Erythroblast (primary cell): ENCODE data around the gene KCNJ1.

Experiments used
- DNase-seq, 2 experiments: peaks; one replicate each; lab custom pipeline; 2025; lab: John Stamatoyannopoulos, UW
- GATA1 ChIP-seq: IDR thresholded peaks from 2 replicates; pipeline ENCODE4 v1.6.1; 2011; ENCODE audit warnings: low read depth, mild to moderate bottlenecking, control low read depth, low read length, moderate library complexity
- POLR2A ChIP-seq: IDR thresholded peaks from 2 replicates; pipeline ENCODE4 v1.6.1; 2011; ENCODE audit warnings: mild to moderate bottlenecking, low read length

Gene KCNJ1

DNA sequence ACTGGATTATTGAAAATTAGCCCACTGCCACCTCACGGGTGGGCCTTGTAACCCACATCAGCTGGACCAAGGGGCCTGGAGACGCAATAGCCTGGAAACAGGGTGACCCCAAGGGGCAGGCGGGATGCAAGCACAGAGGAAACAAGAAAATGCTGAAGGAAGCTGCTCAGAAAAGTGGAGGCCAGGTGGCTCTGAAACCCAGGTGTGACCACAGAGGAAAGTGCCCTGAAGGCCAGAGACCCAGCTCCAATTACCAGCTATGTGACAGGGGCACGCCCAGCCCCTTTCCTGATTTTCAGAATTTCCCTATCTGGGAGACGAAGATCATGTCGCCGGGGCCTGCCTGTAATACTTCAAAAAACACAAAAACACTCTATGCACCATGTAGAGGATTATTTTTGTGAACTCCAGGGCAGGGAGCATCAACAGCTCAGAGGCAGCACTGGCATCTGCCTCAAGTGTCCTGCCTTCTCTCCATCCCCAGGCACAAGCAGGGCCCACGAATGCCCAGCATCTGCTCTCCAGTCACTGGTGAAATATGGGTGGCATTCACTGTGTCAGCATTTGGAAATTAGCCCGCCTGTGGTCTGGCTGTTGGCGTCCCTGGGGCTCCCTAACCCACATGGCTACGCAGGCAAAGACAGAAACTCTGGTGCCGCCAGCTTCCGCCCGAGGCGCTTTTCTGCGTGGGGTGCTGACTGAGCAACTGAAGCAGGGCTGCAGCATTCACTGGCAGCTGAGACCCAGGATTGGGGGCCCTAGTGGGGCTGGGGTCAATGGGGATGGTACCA is 6.3 kb downstream of the KCNJ1 start:
- no peak for DNase-seq

DNA sequence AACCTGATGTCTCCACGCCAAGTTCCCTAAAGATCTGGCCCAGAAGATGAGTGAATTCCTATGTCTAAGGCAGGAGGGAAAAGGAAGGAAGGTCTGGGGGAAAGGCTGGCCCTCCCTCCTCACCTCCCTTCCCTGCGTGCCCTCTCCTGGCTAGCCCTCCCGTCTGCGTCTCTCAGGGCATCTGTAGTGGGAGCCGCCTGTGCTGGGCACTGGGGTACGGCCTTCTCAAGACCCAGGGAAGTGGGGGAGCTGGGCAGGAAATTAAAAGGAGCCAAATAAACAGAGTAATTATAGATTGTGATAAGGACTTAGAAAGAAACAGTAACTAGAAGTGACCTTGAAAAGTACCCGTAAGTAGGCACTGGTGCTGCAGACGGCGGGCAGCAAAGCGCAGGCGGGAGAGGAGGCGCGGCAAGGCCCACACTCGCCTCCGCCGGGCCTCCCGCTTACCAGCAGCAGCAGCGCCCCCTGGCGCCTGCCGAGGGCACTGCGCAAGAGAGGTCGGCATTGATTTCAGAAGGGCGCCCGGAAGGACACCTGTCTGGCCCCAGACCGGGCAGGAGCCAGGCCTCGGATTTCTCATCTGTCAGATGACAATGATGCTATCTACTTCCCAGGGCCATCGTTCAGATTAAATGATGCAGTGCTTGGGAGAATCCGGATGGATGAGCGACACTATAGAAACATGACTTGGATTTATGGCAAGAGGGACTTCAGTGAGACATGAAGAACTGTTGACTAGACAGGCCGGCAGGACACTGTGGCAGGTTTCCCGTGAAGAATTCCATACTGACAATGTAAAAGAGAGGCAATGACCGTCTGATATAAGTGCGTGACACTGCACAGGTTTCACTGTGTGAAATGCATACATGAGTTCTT is 7.3 kb downstream of the KCNJ1 start:
- TF ChIP-seq GATA1 = no peak
- TF ChIP-seq POLR2A = no peak
- peak; percentile 61 to 71 for DNase-seq

More for the DNA sequence above, 6.3 kb downstream of the KCNJ1 start:
- TF ChIP-seq POLR2A = no peak
- no peak for TF ChIP-seq GATA1

DNA sequence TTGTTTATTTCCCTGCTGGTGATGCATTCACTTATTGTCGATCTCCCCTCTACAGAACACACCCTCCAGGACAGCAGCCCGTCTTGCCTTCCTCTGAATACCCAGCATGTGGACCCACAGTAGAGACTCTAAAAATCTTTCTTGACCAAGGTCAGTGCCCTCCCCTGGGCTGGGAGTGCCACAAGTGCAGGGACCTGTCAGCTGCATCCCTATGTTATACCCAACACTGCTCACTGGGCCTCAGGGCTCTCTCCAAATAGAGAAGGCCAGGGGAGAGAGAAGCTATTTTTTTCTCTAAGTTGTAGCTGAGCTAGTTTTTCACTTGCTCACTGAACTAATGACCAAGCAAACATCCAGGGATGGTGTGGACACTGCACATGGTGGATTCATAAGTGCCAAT is 9.8 kb downstream of the KCNJ1 start:
- no peak for DNase-seq

DNA sequence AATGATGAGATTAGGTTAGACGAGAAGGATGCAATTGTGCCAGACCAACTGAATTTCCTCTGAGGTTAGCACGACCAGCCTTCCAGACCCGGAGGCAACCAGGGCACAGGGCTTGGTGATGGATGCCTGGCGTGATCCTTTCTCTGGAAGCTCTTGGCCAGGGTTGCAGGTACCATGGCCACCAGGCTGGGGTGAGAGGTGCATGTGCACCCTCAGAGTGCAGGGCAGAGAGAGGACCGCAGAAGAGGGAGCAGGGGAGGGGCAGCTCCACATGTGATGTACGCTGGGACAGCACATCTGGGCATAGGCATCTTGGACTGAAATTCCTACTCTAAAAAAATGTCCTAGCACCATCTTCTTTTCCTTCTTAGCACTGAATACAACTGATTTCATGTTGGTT is 10.9 kb downstream of the KCNJ1 start:
- DNase-seq = no peak
- TF ChIP-seq POLR2A = no peak
- TF ChIP-seq GATA1 = no peak

More for the DNA sequence above, 9.8 kb downstream of the KCNJ1 start:
- TF ChIP-seq GATA1 = no peak
- no peak for TF ChIP-seq POLR2A

DNA sequence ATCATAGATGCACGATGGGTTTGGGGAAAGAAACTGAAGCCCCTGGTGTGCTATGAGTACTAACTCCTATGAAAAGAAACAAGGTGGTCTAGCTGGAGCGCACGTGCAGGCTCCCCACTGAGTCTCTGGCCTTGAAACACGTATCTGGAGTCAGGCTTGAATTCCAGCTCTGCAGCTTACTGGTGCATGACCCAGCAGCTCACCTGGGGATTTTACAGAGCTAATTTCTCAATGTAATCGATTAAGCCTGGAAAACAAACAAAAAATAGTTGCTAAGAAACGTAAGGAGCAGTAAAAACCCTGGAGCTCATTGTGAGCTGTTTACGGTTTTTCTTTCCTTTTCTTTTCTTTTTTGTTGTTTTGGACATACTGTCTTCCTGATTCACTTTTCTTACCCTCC is 12.3 kb downstream of the KCNJ1 start:
- TF ChIP-seq GATA1 (no peak), POLR2A (no peak)
- no peak for DNase-seq

DNA sequence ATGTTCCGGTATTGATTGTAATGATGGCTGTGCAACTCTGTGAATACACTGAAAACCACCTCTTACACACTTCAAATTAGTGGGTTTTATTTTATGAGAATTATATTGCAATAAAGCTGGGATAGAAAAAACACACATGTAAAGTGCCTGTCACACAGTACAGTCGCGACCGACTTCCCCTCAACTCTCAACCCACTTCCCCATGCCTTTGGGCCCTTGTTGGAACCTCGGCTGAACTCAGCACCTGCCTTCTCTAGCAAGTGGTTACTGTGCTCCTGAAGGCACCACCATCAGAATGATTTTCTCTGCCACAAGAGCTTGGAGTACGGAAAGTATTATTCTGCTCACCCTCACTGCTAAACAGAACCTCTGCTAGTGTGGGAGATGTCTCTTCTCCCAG is 13.5 kb downstream of the KCNJ1 start:
- no peak for DNase-seq
- TF ChIP-seq POLR2A (no peak), GATA1 (no peak)

DNA sequence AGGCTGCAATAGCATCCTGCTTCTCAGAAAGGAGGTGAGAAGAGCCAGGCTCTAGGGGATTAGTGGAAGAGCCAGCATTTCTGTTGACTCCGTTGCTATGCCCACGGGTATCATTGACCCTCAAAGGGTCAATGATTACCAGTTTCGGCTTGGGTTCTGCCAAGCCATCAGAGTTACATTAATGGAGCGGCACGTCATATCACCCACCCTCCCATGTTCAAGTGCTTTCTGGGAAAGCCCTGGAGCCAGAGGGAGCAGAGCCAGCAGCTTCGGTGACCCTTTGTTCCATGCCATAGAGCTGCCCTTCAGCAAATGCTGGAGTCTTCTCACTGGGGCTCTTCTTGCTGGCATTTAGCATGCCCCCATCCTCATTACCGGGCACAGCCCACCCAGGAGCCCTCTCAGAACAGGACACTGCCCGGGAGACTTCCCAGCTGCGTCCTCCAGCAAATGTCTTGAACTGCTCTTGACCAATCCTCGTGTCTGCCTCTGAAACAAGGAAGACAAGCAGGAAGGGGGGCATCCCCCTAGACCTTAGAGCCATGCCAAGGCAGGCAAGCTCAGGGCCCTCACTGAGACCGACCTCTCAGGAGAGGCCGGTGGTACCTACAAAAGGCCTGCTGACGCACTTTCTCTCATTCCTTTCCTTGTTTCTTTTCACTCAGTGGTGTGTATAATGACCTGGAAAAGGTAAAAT is 14.6 kb downstream of the KCNJ1 start:
- TF ChIP-seq POLR2A = no peak
- no peak for TF ChIP-seq GATA1
- DNase-seq = no peak

DNA sequence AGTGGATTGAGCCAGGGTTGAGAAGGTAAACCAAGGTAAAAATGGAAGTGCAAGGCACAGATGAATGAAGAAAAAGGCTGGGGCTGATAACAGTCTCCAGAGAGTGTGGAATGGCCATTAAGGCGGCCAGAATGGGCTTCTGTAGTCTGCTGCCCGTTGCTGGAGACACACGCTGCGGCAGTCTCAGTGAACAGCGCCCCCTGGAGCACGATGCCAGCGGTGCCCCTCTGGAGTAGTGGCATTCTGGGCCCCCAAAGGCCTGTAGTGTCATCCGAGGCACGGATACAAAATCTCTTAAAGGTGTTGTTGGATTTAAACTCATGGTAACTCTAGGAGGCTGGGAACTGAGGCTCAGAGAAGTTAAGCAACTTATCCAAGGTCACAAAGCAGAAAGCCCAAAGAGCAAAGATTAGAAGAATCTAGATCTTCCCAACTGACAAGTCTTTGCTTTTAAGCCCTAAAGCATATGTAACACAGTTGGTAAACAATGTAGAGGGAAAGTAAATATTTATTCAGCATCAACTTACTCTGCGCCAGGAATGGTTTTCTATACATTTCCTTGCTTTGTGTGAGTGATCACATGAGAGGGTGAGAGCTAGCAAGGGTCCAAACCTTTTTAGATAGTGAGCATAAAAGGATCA is 18.2 kb downstream of the KCNJ1 start:
- no peak for TF ChIP-seq POLR2A
- no peak for TF ChIP-seq GATA1
- peak; percentile 48 to 60 for DNase-seq

DNA sequence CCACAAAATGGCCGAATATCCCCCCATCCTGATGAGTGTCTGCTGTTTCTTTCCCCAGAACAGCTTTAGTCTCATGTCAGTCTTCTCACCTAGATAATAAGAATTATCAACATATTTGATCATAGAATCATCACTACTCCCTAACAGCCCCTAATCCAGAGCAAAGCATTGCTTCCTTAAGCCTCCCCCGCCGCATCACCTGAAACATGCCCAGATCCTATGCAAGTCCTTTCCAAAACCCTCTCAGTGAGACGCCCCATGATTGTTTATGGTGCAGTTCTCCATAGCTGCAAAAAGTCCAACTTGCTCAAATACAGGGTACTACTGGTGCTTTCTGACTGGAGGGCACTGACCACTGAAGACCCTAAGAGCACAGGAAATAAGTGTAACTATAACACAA is 20.1 kb downstream of the KCNJ1 start:
- no peak for DNase-seq
- TF ChIP-seq GATA1 (no peak), POLR2A (no peak)

DNA sequence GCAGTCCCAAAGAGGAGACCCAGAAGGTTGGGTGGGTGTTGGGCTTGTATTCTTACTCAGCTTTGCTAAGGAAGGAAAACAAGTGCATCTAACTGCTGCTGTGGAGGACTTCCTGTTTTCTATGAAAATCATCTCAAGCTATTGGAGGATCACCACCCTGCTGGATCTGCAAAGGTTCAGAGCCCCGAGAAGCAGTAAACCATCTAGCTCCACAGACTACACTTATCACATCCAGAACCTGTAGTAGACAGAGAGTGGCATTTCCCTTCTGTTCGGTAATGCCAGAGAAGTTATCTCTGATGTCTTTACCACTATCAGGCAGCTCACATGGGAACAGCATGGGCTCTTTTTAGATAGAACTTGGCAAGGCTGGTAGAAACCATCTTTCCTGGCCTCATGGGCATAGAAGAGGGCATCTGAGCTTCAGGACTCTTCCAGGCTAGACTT is 21.7 kb downstream of the KCNJ1 start:
- no peak for DNase-seq
- TF ChIP-seq POLR2A = no peak
- no peak for TF ChIP-seq GATA1

DNA sequence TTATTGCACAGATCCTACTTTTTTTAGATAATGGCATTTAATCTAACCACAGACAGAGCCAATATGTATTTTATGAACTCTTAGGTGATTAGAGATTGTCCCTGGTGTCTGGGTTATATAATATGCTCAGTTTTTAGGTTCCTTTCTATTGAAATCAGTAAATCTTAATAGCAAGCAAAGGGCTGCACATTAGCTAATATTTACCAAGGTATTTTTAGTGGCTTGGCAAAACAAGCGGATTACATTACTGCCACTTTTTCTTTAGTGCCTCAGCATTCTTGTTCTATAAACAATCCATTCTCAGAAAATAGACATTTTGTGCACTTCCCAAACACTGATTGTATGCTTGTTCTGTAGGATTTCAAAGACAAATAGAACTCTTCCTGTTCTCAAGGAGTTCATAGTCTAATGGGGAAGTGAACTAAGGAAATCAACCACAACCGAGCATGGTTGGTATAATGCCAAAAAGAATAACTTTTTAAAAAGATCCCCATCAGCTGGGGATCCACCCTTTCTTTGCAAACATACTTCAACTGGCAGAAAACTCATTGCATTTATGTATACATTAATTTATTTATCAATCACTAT is 23.8 kb downstream of the KCNJ1 start:
- TF ChIP-seq POLR2A (no peak), GATA1 (no peak)
- no peak for DNase-seq

DNA sequence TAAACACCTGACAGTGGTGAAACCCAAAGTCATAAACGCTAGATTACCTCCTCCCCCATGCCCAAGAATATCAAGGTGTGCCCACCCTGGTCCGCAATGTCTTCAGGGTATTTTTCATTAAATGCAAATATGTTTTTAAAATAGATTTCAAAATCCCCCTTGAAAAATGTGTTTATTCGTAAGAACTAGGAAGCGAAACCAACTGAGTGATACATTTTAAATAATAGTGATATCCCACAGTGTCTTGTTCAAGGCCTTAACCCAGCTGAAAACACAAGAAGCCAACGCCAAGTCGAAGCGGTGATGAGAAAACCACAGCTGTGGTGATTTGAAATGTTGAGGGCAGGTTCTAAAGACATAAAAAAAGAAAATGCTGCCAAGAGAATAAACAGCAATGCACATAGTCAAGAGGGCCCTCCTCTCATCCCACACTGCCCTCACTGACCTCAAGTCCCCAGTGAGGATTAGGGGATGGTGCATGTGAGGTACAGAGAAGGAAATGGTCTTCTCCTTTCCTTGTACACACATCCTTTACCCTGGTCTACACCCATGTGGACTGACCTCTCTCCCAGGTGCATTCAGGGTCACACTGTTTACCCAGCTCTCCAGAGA is 25.5 kb downstream of the KCNJ1 start:
- no peak for TF ChIP-seq GATA1
- no peak for TF ChIP-seq POLR2A
- DNase-seq = no peak
